Neural cell (in vitro differentiated cells): Measurements from ENCODE around the gene ELK4.

Experiments used
- EP300 ChIP-seq: fragments of 450-650 bp; conservative IDR thresholded peaks from 2 replicates; pipeline ENCODE4 v1.6.1; 2014; ENCODE audit warnings: antibody characterized with exemption, mild to moderate bottlenecking, moderate library complexity; ENCODE audit not compliant: poor library complexity, severe bottlenecking
- EZH2 ChIP-seq: fragments of 200-600, 300-800 bp; shearing (Covaris generic), sonication (generic); IDR thresholded peaks from 2 replicates; pipeline ENCODE4 v1.6.1; 2014; ENCODE audit warnings: antibody characterized with exemption, low read length, borderline replicate concordance, mild to moderate bottlenecking; ENCODE audit not compliant: insufficient read depth, poor library complexity, severe bottlenecking
- MXI1 ChIP-seq: fragments of 450-650 bp; conservative IDR thresholded peaks from 2 replicates; pipeline ENCODE4 v1.6.1; 2014; ENCODE audit warnings: antibody characterized with exemption, mild to moderate bottlenecking; ENCODE audit not compliant: poor library complexity, severe bottlenecking
- POLR2AphosphoS5 ChIP-seq: IDR thresholded peaks from 2 replicates; pipeline ENCODE4 v1.6.1; 2012
- RAD21 ChIP-seq: fragments of 450-650 bp; conservative IDR thresholded peaks from 2 replicates; pipeline ENCODE4 v1.6.1; 2014; ENCODE audit warnings: antibody characterized with exemption, mild to moderate bottlenecking, moderate library complexity
- REST ChIP-seq: IDR thresholded peaks from 2 replicates; pipeline ENCODE4 v1.6.1; 2012; ENCODE audit warnings: borderline replicate concordance
- SMC3 ChIP-seq: fragments of 450-650 bp; conservative IDR thresholded peaks from 2 replicates; pipeline ENCODE4 v1.6.1; 2014; ENCODE audit warnings: antibody characterized with exemption, mild to moderate bottlenecking, moderate library complexity; ENCODE audit not compliant: poor library complexity
- TAF1 ChIP-seq: IDR thresholded peaks from 2 replicates; pipeline ENCODE4 v1.6.1; 2012; ENCODE audit warnings: low read depth
- TF ChIP-seq, protein P1 (sequence below): fragments of 450-650 bp; IDR thresholded peaks from 2 replicates; pipeline ENCODE4 v1.5.1; 2014; ENCODE audit warnings: antibody characterized with exemption, mild to moderate bottlenecking, moderate library complexity; ENCODE audit not compliant: poor library complexity, severe bottlenecking

DNA sequence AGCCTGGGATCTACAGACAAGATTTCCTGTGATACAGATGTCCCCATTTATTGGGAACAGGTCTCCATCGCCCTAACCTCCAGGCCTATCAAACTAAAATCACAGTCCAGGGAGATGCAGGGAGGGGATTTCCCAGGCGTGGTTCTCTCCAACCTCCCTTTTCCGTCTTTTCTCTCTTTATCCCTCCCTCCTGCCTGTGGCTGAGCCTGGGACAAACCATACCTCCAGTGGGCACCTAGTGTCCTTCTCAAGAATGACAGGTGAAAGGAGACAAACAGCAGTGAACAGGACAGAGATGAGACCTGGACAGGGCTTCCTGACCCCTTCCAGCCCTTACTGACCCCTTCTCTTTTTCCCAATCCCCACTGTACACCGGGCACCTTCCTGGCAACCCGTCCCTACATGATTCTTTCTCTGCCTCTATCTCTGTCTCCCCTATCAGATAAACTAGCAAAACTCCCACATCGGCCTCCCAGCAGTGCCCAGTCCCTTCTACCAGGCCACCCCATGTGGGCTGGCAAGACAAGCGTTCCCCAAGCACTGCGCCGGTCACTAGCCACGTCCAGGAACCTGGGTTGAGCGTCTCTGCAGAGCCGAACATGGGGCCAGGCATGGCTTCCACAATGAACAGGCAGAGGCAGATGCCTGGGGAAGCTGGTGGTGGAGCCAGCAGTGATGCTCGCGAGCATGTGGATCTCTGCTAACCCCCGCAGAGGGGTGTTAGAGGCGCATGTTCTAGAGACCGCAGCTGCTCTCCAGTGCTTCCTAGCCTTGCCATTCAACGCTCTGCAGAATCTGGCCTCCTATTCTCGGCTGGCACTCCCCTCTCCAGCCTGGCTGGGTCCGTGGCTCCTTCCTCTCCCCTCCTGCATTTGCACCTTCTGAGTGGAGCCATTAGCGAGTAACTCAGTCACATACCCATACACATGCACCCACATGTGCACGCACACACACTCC, 54.7 kb downstream of the ELK4 start:
- TF ChIP-seq EP300, result no peak
- TF ChIP-seq, protein P1, sequence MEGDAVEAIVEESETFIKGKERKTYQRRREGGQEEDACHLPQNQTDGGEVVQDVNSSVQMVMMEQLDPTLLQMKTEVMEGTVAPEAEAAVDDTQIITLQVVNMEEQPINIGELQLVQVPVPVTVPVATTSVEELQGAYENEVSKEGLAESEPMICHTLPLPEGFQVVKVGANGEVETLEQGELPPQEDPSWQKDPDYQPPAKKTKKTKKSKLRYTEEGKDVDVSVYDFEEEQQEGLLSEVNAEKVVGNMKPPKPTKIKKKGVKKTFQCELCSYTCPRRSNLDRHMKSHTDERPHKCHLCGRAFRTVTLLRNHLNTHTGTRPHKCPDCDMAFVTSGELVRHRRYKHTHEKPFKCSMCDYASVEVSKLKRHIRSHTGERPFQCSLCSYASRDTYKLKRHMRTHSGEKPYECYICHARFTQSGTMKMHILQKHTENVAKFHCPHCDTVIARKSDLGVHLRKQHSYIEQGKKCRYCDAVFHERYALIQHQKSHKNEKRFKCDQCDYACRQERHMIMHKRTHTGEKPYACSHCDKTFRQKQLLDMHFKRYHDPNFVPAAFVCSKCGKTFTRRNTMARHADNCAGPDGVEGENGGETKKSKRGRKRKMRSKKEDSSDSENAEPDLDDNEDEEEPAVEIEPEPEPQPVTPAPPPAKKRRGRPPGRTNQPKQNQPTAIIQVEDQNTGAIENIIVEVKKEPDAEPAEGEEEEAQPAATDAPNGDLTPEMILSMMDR, result no peak
- TF ChIP-seq TAF1, result no peak
- TF ChIP-seq EZH2, result no peak
- no peak for TF ChIP-seq REST
- TF ChIP-seq POLR2AphosphoS5, result no peak
- TF ChIP-seq RAD21, result no peak
- no peak for TF ChIP-seq SMC3
- no peak for TF ChIP-seq MXI1
